ENCODE measurements around the gene H1-8.
A peak's percentile ranks its signal among the peaks of the same experiment; 100 is the strongest.

The H1-8 gene

GRCh38 chr3:129558081-129558771 lies 15.3 kb downstream of the H1-8 start:
- no peak for DNase-seq

- no peak for DNase-seq
Measured at GRCh38 chr3:129558772-129559564, 16.0 kb downstream of the H1-8 start.

GRCh38 chr3:129559565-129560079 lies 16.6 kb downstream of the H1-8 start:
- no peak for DNase-seq

- peak; percentile 32 for DNase-seq
Measured at GRCh38 chr3:129560269-129560787, 17.4 kb downstream of the H1-8 start.

GRCh38 chr3:129560911-129561594 lies 18.1 kb downstream of the H1-8 start:
- peak; percentile 51 for DNase-seq

GRCh38 chr3:129561619-129562248 lies 18.8 kb downstream of the H1-8 start:
- DNase-seq: no peak

GRCh38 chr3:129562803-129563202 lies 19.8 kb downstream of the H1-8 start:
- no peak for DNase-seq

- DNase-seq: no peak
Measured at GRCh38 chr3:129563332-129563731, 20.4 kb downstream of the H1-8 start.

- no peak for DNase-seq
Measured at GRCh38 chr3:129563850-129564535, 21.0 kb downstream of the H1-8 start.

GRCh38 chr3:129564981-129565644 lies 22.1 kb downstream of the H1-8 start:
- DNase-seq: no peak

- no peak for DNase-seq
Measured at GRCh38 chr3:129565902-129566301, 22.9 kb downstream of the H1-8 start.

GRCh38 chr3:129567176-129567705 lies 24.3 kb downstream of the H1-8 start:
- no peak for DNase-seq

GRCh38 chr3:129567939-129568338 lies 25.0 kb downstream of the H1-8 start:
- no peak for DNase-seq

GRCh38 chr3:129569856-129570255 lies 26.9 kb downstream of the H1-8 start:
- DNase-seq: no peak

- DNase-seq: no peak
Measured at GRCh38 chr3:129571605-129572547, 28.9 kb downstream of the H1-8 start.

GRCh38 chr3:129572603-129573002 lies 29.6 kb downstream of the H1-8 start:
- DNase-seq: no peak

GRCh38 chr3:129573493-129573892 lies 30.5 kb downstream of the H1-8 start:
- DNase-seq: no peak

GRCh38 chr3:129574206-129574605 lies 31.2 kb downstream of the H1-8 start:
- no peak for DNase-seq

GRCh38 chr3:129575233-129575996 lies 32.4 kb downstream of the H1-8 start:
- DNase-seq: no peak

Data from T1000 (cell line).